ENCODE measurements around the gene IL34. TPM values are rescaled to one million over a fixed set of nuclear protein-coding genes. Genes with fewer than 3 reads are reported as not detected.

The IL34 gene
- total and polyA plus RNA-seq, 5 donors = 0.74 to 2.1 (median 1.9) TPM

DNA sequence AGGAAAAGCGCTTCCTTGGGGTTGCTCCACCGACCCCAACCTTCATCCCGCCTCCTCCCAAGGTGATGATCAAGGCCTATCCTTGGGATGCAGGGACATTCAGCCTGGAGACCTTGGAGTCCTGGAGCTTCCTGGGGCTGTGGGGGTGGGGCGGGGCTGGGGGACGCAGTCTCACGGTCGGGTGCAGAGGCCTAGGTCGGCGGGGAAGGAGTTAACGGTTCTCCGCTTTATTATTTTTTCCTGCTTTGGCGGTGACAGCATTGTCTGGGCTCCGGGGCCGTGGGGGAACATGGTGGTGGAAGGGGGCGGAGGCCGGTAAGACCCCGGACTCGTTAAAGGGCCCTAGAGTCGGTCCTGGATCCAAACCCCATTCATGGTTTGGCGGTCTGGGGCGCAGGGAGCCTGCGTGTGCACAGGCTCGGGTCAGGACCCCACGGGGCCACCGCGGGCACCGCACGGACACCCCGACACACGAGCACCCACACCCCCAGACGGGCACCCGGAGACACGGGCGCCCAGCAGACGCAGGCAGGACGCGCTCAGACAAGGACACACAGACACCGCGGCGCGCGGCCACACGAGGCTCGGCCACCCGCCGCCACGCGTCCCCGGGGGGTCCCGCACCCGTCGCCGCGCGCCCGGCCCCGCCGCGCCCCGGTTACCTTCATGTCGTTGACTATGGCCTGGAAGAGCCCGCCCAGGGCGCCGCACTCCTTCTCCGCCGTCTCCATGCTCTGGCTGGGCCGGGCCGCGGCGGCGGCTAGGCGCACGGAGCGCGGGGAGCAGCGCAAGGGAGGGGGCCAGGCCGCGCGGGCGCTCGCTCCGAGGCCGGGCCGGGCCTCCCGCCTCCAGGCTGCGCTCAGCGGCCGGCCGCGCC, 38.9 kb downstream of the IL34 start:
- H3K4me1 ChIP-seq (ENCODE audit: control insufficient read depth, insufficient read depth, low read length) = peaks cover 32% of the 10 kb centered on the region
- DNase-seq (peak; percentile 32 to 77 (median 73)), ATAC-seq (peak in 1 of 2 donors; percentile 0)
- no peaks in the 10 kb centered on the region for H3K27me3 ChIP-seq (ENCODE audit: control insufficient read depth, insufficient read depth)
- peak overlapping the region; percentile 65 for H3K27ac ChIP-seq (ENCODE audit: low read length)
- peak overlapping the region; percentile 84 for H3K4me3 ChIP-seq (ENCODE audit: low read length)
- H3K9me3 ChIP-seq (ENCODE audit: control insufficient read depth, low read length) = no peaks in the 10 kb centered on the region
- intact Hi-C loops (cut with DNase I) = loop anchor here in 3 of 4 donors (5.0 to 10.0 kb wide), 3 partner anchors 50 to 90 kb away; no protein-coding TSS in a partner anchor
- 1% methylated on average over 90 of the region's 90 CpGs for WGBS

DNA sequence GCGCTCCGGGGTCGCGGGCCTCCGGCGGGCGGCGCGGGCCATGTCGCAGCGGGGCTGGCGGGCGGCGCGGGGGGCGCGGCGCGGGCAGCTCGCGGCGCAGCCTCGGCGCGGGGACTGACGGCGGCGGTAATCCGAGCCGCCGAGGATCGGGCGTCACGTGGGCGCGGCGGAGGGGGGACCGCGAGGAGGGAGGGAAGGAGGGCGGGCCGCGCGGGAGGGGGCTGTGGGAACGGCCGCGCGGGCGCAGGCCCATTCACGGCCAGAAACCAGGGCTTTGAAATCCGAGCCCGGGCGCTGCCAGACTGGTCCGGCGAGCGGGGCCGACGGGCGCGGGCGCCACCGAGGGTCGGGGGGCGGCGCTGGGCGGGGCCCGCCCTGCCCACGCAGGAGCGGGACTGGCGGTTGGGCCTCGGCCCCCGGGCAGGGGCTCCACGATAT, 39.6 kb downstream of the IL34 start, which contains the start of gene MTSS2:
MTSS2 (minus strand) TSS at position 116 of the 438 bp plus-strand sequence. CDS start 262 bp downstream, outside the sequence.
- H3K27ac ChIP-seq (ENCODE audit: low read length) = peak within 1 kb of the TSS; percentile 66
- under 1% methylated on average over 72 of the region's 72 CpGs for WGBS
- H3K4me3 ChIP-seq (ENCODE audit: low read length) = peak within 1 kb of the TSS; percentile 84
- ATAC-seq (peak; percentile 57 to 62), DNase-seq (peak; percentile 86 to 95 (median 94))
- H3K4me1 ChIP-seq (ENCODE audit: control insufficient read depth, insufficient read depth, low read length) = peaks cover 35% of the 10 kb centered on the region
- intact Hi-C loops (cut with DNase I) = loop anchor here in 3 of 4 donors (5.0 to 10.0 kb wide), 3 partner anchors 49 to 89 kb away; no protein-coding TSS in a partner anchor
- H3K27me3 ChIP-seq (ENCODE audit: control insufficient read depth, insufficient read depth) = no peaks in the 10 kb centered on the region
- H3K9me3 ChIP-seq (ENCODE audit: control insufficient read depth, low read length) = no peaks in the 10 kb centered on the region

- peak overlapping the region; percentile 66 for H3K27ac ChIP-seq (ENCODE audit: low read length)
- H3K4me1 ChIP-seq (ENCODE audit: control insufficient read depth, insufficient read depth, low read length) = peaks cover 37% of the 10 kb centered on the region
- H3K4me3 ChIP-seq (ENCODE audit: low read length) = peak overlapping the region; percentile 84
- peak in 1 of 3 donors; percentile 63 for DNase-seq
- no peaks in the 10 kb centered on the region for H3K27me3 ChIP-seq (ENCODE audit: control insufficient read depth, insufficient read depth)
- ATAC-seq = peak in 1 of 2 donors; percentile 0
- intact Hi-C loops (cut with DNase I) = loop anchor here in 3 of 4 donors (5.0 to 10.0 kb wide), 3 partner anchors 48 to 88 kb away; no protein-coding TSS in a partner anchor
- H3K9me3 ChIP-seq (ENCODE audit: control insufficient read depth, low read length) = no peaks in the 10 kb centered on the region
- 51% methylated on average over 29 of the region's 29 CpGs for WGBS
Measured at GRCh38 chr16:70686376-70687101, 40.2 kb downstream of the IL34 start.

GRCh38 chr16:70687102-70687511, 40.7 kb downstream of the IL34 start:
- whole genome bisulfite sequencing = 42% methylated on average over 5 of the region's 5 CpGs
- intact Hi-C loops (cut with DNase I) = loop anchor here in 3 of 4 donors (5.0 to 10.0 kb wide), 3 partner anchors 48 to 88 kb away; no protein-coding TSS in a partner anchor
- no peak overlapping the region for H3K4me3 ChIP-seq (ENCODE audit: low read length)
- peaks cover 39% of the 10 kb centered on the region for H3K4me1 ChIP-seq (ENCODE audit: control insufficient read depth, insufficient read depth, low read length)
- H3K27ac ChIP-seq (ENCODE audit: low read length) = peak overlapping the region; percentile 91
- no peaks in the 10 kb centered on the region for H3K27me3 ChIP-seq (ENCODE audit: control insufficient read depth, insufficient read depth)
- H3K9me3 ChIP-seq (ENCODE audit: control insufficient read depth, low read length) = no peaks in the 10 kb centered on the region
- no peak for ATAC-seq
- peak; percentile 19 to 50 (median 37) for DNase-seq

- ATAC-seq = no peak
- intact Hi-C loops (cut with DNase I) = loop anchor here in 3 of 4 donors (5.0 to 10.0 kb wide), 3 partner anchors 47 to 87 kb away; no protein-coding TSS in a partner anchor
- peak; percentile 27 to 70 (median 68) for DNase-seq
- H3K4me1 ChIP-seq (ENCODE audit: control insufficient read depth, insufficient read depth, low read length) = peaks cover 44% of the 10 kb centered on the region
- peak overlapping the region; percentile 91 for H3K27ac ChIP-seq (ENCODE audit: low read length)
- no peak overlapping the region for H3K4me3 ChIP-seq (ENCODE audit: low read length)
- 71% methylated on average over 18 of the region's 18 CpGs for WGBS
- no peaks in the 10 kb centered on the region for H3K27me3 ChIP-seq (ENCODE audit: control insufficient read depth, insufficient read depth)
- no peaks in the 10 kb centered on the region for H3K9me3 ChIP-seq (ENCODE audit: control insufficient read depth, low read length)
Measured at GRCh38 chr16:70687671-70688245, 41.4 kb downstream of the IL34 start.

GRCh38 chr16:70688246-70688742, 41.9 kb downstream of the IL34 start:
- Histone ChIP-seq H3K4me3 (ENCODE audit: low read length) (no peak overlapping the region), H3K4me1 (ENCODE audit: control insufficient read depth, insufficient read depth, low read length) (peaks cover 46% of the 10 kb centered on the region), H3K27me3 (ENCODE audit: control insufficient read depth, insufficient read depth) (no peaks in the 10 kb centered on the region), H3K9me3 (ENCODE audit: control insufficient read depth, low read length) (no peaks in the 10 kb centered on the region), H3K27ac (ENCODE audit: low read length) (peak overlapping the region; percentile 91)
- ATAC-seq (peak; percentile 8 to 40), DNase-seq (peak; percentile 76 to 94 (median 92))
- intact Hi-C loops (cut with DNase I) = loop anchor here in 3 of 4 donors (5.0 to 10.0 kb wide), 3 partner anchors 47 to 87 kb away; no protein-coding TSS in a partner anchor
- 12% methylated on average over 8 of the region's 8 CpGs for WGBS

- Histone ChIP-seq H3K4me3 (ENCODE audit: low read length) (no peak overlapping the region), H3K27me3 (ENCODE audit: control insufficient read depth, insufficient read depth) (no peaks in the 10 kb centered on the region), H3K9me3 (ENCODE audit: control insufficient read depth, low read length) (no peaks in the 10 kb centered on the region), H3K4me1 (ENCODE audit: control insufficient read depth, insufficient read depth, low read length) (peaks cover 48% of the 10 kb centered on the region), H3K27ac (ENCODE audit: low read length) (peak overlapping the region; percentile 91)
- DNase-seq = peak; percentile 21 to 78 (median 68)
- intact Hi-C loops (cut with DNase I) = loop anchor here in 3 of 4 donors (5.0 to 10.0 kb wide), 3 partner anchors 45 to 85 kb away; no protein-coding TSS in a partner anchor
- WGBS = 84% methylated on average over 22 of the region's 22 CpGs
- ATAC-seq = no peak
Measured at GRCh38 chr16:70689035-70689969, 42.9 kb downstream of the IL34 start.

DNA sequence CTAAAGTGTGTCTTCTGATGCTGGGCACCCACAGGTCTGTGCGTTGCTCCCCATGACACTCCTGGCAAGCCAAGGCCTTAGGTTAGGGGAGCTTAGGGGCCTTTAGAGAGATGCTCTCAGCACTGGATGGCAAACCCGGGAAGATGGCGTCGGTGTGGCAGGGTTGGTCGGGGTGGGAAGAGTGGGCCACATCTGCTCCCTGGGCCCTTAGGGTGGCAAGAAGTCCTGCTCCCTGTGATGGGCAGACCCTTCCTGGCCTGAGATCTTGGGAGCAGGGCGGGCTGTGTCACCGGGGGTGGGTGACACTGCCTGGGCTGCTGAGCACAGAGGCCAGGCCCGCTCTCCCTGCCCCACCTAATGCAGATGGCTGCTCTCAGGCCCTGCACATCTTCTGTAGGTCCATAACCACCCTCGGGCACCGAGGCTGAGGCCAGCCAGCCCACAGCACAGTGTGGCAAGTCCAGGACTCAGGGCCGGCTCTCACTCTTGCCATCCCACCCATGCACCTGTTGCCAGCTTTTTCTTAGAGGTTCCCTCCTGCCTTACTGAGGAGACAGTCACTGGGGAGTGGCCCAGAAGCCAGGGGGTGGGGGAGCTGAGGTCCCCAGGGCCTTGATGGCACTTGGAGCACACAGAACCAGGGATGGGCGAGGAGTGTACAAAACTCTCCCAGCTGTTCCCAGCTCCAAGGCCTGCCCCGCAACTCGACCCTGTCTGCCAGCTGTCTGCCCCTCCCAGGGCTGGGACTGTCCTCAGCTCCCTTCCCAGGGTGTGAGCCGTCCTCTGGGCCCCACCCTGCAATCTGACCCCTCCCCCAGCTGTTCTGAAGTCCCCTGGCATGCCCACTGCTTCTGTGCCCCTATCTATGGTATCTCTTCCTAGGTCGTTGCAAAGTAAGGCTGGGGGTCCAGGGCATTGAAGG, 43.9 kb downstream of the IL34 start:
- peak overlapping the region; percentile 91 for H3K27ac ChIP-seq (ENCODE audit: low read length)
- no peaks in the 10 kb centered on the region for H3K27me3 ChIP-seq (ENCODE audit: control insufficient read depth, insufficient read depth)
- 84% methylated on average over 16 of the region's 16 CpGs for WGBS
- intact Hi-C loops (cut with DNase I) = loop anchor here in 3 of 4 donors (5.0 to 10.0 kb wide), 3 partner anchors 45 to 85 kb away; no protein-coding TSS in a partner anchor
- H3K9me3 ChIP-seq (ENCODE audit: control insufficient read depth, low read length) = no peaks in the 10 kb centered on the region
- DNase-seq = peak; percentile 35 to 67 (median 65)
- ATAC-seq = no peak
- no peak overlapping the region for H3K4me3 ChIP-seq (ENCODE audit: low read length)
- peaks cover 53% of the 10 kb centered on the region for H3K4me1 ChIP-seq (ENCODE audit: control insufficient read depth, insufficient read depth, low read length)

All from right cardiac atrium (tissue), 5 donors.